OCI-LY7 (cell line): ENCODE data around the gene MED20. TPM values are rescaled to one million over a fixed set of nuclear protein-coding genes. Genes with fewer than 3 reads are reported as not detected.

Experiments used
- small RNA-seq: library from RNA; depleted of rRNA; stranded (forward); fragments of <200 nt; gene quantifications from one replicate; pipeline ENCODE3, GENCODE V24; 2014
- total RNA-seq, 2 experiments: library from RNA; depleted of rRNA in 1 of 2; stranded (reverse); fragments of >200 nt in 1 of 2; shearing (Covaris generic) in 1 of 2; gene quantifications; 2 replicates each; pipeline ENCODE4 v1.2.3, GENCODE V29; 2014 to 2022

MED20 gene
- total RNA-seq, 2 experiments from 2014 or later: 30.7 to 35.2 TPM

Small RNA genes lying within 50 kb of the gene (small RNA-seq; reads per million reads assigned to genes)
- gene RF00019: not detected

Other genes with a start within 250 kb of the MED20 start
- 25.3 and 36.8 TPM in 2 replicates for gene TFEB, start 185.5 kb downstream of the MED20 start, total RNA-seq (2014; rRNA removed; shearing (Covaris generic))
- 48.6 and 60.0 TPM in 2 replicates for gene TFEB, start 185.5 kb downstream of the MED20 start, total RNA-seq (2022)
- gene PGC, start 173.7 kb downstream of the MED20 start, total RNA-seq (2014; rRNA removed; shearing (Covaris generic)): not detected in 2 replicates
- gene PGC, start 173.7 kb downstream of the MED20 start, total RNA-seq (2022): not detected in 2 replicates
- 5.6 and 8.2 TPM in 2 replicates for gene FRS3, start 141.2 kb downstream of the MED20 start, total RNA-seq (2014; rRNA removed; shearing (Covaris generic))
- 7.9 and 8.7 TPM in 2 replicates for gene FRS3, start 141.2 kb downstream of the MED20 start, total RNA-seq (2022)
- gene PRICKLE4, start 140.4 kb downstream of the MED20 start, total RNA-seq (2014; rRNA removed; shearing (Covaris generic)): 0.93 and 1.8 TPM in 2 replicates
- 1.2 and 2.6 TPM in 2 replicates for gene PRICKLE4, start 140.4 kb downstream of the MED20 start, total RNA-seq (2022)
- 84.9 and 131 TPM in 2 replicates for gene TOMM6, start 133.4 kb downstream of the MED20 start, total RNA-seq (2014; rRNA removed; shearing (Covaris generic))
- gene TOMM6, start 133.4 kb downstream of the MED20 start, total RNA-seq (2022): 213 and 277 TPM in 2 replicates
- gene USP49, start 25.8 kb downstream of the MED20 start, total RNA-seq (2014; rRNA removed; shearing (Covaris generic)): 7.4 and 9.0 TPM in 2 replicates
- 17.8 and 21.4 TPM in 2 replicates for gene USP49, start 25.8 kb downstream of the MED20 start, total RNA-seq (2022)
- 36.1 and 41.9 TPM in 2 replicates for gene BYSL, start 360 bp upstream of the MED20 start, total RNA-seq (2014; rRNA removed; shearing (Covaris generic))
- gene BYSL, start 360 bp upstream of the MED20 start, total RNA-seq (2022): 43.7 and 54.5 TPM in 2 replicates
- 229 and 319 TPM in 2 replicates for gene CCND3, start 20.7 kb upstream of the MED20 start, total RNA-seq (2014; rRNA removed; shearing (Covaris generic))
- 244 and 303 TPM in 2 replicates for gene CCND3, start 20.7 kb upstream of the MED20 start, total RNA-seq (2022)
- gene TAF8, start 129.4 kb upstream of the MED20 start, total RNA-seq (2014; rRNA removed; shearing (Covaris generic)): 33.2 and 35.1 TPM in 2 replicates
- gene TAF8, start 129.4 kb upstream of the MED20 start, total RNA-seq (2022): 47.8 and 56.0 TPM in 2 replicates
- gene C6orf132, start 221.5 kb upstream of the MED20 start, total RNA-seq (2014; rRNA removed; shearing (Covaris generic)): 0.03 TPM in 2 replicates
- not detected in 2 replicates for gene C6orf132, start 221.5 kb upstream of the MED20 start, total RNA-seq (2022)